ENCODE data around the gene BRD1.
"Not testable (repeated sequence)": the region's sequence is repeated elsewhere in the genome, so short reads cannot be mapped to it uniquely, and the experiment has no call there.

The BRD1 gene

GRCh38 chr22:49783926-49784629 lies 43.6 kb downstream of the BRD1 start:
- DNase-seq (ENCODE audit: low read depth in 2 of 2): no peak

DNA sequence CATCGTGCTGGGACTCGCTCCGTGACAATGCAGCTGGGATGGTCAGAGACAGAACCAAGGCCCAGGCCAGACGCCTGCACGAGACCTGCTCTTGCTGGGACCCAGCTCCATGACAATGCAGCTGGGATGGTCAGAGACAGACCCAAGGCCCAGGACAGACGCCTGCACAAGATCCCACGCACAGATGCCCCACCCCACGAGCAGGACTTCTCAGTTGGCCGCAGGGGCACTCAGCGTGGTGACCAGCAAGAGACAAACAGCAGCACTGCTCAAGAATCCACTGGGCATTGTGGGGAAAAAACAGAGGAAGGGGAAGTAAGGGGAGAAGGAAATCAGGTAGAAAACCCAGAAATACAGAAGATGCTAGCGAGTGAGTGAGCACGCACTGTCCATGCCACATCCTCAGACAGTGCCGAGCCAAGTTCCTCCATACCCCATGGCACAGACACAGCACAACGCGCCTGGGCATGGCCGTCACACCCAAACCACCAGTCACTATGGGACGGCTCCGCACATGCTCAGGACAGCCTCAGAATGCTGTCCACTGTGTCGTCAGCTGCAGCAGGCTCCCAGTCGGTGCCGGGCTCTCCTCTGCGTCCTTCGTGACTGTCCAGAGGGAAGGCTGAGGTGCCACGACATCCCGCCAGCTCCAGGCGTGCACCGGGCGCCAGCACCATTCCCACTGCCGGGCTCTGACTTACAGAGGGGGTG lies 44.5 kb downstream of the BRD1 start:
- no peak for DNase-seq (ENCODE audit: low read depth in 2 of 2)

DNA sequence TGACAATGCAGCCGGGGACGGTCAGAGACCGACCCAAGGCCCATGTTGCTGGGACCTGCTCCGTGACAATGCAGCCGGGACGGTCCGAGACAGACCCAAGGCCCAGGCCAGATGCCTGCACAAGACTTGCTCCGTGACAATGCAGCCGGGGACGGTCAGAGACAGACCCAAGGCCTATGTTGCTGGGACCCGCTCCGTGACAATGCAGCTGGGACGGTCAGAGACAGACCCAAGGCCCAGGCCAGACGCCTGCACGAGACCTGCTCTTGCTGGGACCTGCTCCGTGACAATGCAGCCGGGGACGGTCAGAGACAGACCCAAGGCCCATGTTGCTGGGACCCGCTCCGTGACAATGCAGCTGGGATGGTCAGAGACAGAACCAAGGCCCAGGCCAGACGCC lies 45.8 kb downstream of the BRD1 start:
- not testable (repeated sequence) for DNase-seq (ENCODE audit: low read depth in 2 of 2)

- no peak for DNase-seq (ENCODE audit: low read depth in 2 of 2)
These were observed 46.3 kb downstream of the BRD1 start for GRCh38 chr22:49781289-49781782.

GRCh38 chr22:49780698-49781288 lies 46.9 kb downstream of the BRD1 start:
- DNase-seq (ENCODE audit: low read depth in 2 of 2): no peak

DNA sequence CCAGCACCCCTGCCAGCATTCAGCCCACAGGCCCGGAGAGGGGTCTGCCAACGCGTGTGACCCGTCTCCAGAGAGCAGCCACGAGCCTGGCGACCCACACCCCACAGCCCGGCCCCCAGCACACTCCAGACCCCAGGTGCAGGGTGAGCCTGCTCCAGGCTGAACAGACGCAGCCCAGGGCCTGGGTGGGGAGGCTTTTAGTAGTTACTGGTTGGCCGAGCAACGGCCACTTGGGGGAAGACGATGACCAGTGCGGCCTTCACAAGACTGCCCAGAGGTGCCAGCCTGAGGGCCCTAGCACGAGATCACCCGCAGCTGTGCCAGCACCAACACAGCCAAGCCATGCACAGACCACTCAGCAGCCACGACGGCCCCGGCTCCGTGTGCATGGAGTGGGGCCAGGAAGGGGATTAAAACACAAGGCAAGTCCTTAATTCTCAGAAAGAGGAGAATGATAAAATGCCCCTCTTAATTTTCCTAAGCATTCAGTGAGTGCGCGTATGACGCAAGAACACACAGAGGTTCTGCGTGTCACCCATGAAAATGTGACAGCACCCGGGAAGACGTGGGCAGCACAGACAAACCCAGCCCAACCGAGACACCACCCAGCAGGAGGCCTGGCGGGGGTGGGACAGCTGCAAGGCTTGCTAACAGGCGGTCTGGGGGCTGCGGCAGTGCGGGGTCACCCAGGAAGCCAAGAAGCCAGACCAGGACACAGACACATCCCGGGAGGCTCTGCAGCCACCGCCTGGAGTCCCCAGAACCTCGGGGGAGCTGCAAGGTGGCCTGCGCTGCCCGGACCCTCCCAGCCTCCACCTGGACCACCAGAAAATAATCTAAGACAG lies 47.6 kb downstream of the BRD1 start:
- no peak for DNase-seq (ENCODE audit: low read depth in 2 of 2)

GRCh38 chr22:49779211-49779610 lies 48.5 kb downstream of the BRD1 start:
- DNase-seq (ENCODE audit: low read depth in 2 of 2): no peak

- no peak for DNase-seq (ENCODE audit: low read depth in 2 of 2)
These were observed 50.0 kb downstream of the BRD1 start for GRCh38 chr22:49777569-49778249.

DNA sequence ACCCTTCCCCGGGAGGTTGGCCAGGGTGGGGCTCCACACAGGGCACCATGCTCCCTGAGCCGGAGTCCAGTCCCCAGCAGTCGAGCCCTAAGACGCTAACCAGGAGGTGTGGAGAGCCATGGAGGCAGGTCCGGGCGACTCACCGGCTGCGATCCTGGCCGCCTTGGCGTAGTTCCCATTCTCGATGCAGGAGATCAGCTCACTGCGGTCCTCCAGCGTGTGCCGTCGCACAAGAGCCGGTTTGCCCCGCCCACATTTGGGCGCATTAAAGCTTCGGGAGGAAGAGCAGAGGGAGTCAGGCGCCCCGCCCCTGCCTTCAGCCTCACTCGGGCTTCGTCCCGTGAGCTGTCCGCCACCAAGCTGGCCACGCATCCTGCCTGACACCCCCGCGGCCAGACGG lies 50.8 kb downstream of the BRD1 start:
- no peak for DNase-seq (ENCODE audit: low read depth in 2 of 2)

DNA sequence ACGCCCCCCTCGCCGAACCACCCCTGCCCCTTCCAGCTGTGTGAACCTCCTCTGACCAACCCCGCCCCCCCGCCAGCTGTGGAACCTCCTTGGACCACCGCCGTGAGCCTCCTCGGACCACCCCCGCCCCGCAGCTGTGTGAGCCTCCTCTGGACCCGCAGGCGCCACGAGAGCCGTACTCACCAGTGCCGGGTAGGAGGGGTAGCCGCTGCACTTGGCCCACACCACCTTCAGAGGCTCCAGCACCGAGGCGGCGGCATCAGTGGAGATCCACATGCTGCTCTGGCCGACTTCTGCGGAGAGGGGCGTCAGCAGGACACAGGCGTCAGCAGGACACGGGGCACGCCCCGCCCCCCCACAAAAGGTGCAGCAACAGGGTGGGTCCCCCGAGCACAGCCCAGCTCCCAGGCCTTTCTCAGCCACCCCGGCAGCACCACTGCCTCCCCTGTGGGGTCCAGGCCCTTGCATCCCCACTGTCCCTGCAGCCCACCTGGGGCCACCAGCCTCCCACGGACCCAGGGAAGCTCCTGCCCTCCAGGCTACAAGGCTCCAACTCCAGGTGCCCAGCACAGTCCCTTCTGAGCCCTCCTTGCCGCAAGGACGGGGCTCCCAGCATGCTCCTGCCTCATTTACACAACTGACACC lies 51.7 kb downstream of the BRD1 start:
- no peak for DNase-seq (ENCODE audit: low read depth in 2 of 2)

DNA sequence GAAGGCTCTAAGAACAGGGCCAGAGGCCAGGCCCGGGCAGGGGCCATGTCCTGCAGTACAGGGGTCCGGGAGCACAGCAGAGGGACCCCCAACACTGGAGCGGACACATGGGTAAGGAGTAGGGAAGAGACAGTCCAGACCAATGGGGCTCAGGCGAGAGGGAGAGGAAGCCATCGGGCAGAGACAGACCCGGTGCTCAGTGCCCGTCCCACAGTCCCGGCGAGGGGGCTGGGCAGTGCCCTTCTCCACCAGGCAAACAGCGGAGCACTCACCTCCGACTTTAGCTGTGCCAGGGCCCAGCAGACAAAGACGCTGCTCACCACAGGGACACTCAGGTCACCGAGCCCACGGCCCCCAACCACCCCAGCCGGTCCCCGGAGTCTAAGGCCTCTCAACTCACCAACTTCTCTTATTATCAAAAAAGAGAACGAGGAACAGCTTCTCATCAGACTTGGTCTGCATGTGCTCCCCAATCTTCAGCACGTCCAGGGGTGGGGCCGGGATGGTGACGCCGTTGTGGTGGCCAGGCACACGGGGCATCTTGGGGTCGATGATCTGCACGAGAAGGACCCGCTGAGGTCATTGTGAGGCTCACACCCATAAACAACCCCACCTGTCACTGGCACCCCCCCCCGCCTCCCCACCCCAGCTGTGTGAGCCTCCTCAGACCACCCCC lies 52.3 kb downstream of the BRD1 start:
- no peak for DNase-seq (ENCODE audit: low read depth in 2 of 2)

DNA sequence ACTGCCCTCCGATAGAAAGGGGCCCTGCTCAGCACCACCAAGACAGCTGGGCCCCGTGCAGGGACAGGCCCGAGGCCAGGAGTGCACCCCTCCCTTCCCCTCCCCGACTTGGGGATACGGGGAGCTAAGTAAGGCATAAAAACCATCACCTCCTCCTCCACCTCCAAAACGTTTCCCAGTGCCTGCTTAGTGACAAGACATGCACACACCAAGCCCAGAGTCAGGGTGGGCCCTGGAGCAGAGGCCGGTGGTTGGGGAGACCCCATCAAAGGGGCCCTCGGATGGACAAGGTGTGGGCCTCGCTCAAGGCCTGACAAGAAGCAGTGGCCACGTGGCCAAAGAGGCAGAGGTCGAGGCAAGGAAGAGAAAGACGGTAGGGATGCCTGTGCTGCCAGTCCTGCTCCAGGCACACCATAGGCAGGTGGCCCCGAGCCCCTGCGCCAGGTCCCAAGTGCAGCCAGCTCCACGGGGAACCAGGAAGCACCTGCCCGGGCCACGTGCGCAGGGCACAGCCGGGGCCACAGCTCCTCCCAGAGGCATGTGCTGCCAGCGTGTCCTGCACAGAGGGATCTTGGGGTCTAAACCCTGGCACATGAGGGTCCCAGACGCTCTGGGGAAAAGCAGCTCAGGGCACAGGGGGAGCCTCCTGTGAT lies 53.0 kb downstream of the BRD1 start:
- DNase-seq (ENCODE audit: low read depth in 2 of 2): no peak

DNA sequence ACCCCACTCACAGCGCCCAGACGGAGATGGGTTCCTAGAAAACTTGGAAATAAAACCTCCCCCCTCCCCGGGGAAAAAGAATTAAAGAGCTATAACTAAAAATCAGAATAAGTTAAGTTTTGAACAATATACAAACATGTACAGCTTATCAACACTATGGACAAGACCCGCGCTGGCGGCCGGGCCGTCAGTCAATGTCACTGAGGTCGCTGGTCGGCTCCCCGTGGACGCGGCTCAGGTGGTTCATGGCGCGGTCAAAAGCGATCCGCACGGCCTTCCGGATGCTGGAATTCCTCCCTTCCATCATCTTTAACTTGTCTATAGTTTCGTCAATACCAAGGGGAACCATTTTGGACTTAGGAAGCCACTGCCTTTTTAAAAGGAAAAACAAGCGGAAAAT lies 53.6 kb downstream of the BRD1 start:
- DNase-seq (ENCODE audit: low read depth in 2 of 2): no peak

- no peak for DNase-seq (ENCODE audit: low read depth in 2 of 2)
These were observed 54.1 kb downstream of the BRD1 start for GRCh38 chr22:49773531-49773930.

GRCh38 chr22:49772692-49773091 lies 55.0 kb downstream of the BRD1 start:
- no peak for DNase-seq (ENCODE audit: low read depth in 2 of 2)

GRCh38 chr22:49771266-49772065 lies 56.2 kb downstream of the BRD1 start:
- no peak for DNase-seq (ENCODE audit: low read depth in 2 of 2)

- DNase-seq (ENCODE audit: low read depth in 2 of 2): no peak
These were observed 57.0 kb downstream of the BRD1 start for GRCh38 chr22:49770547-49771265.

All from stimulated activated CD8-positive, alpha-beta memory T cell treated with anti-CD3 and anti-CD28 coated beads, Interleukin-2, amount 100 ng/mL, for 48 hours (primary cell).